ENCODE measurements around the gene ZNF532.

- TF ChIP-seq POLR2A (IDR thresholded peaks at IDR 0.05; ENCODE audit: extremely low read depth, insufficient read length) (no peak), CTCF (IDR thresholded peaks at IDR 0.05; ENCODE audit: low read depth, low read length) (no peak), MAX (IDR thresholded peaks at IDR 0.05; ENCODE audit: low read depth, low read length) (no peak)
Measured at GRCh38 chr18:58955001-58955400, 90.3 kb downstream of the ZNF532 start.
